Immature natural killer cell (primary cell): ENCODE data around the gene COL11A2. TPM values are rescaled to one million over a fixed set of nuclear protein-coding genes. Genes with fewer than 3 reads are reported as not detected.

Source experiments
- DNase-seq, 3 donors: peaks; one replicate each; pipeline ENCODE4 v3.0.0; 2022; ENCODE audit warnings: mixed read lengths in 1 of 3
- H3K27ac Mint-ChIP-seq, 6 donors: one replicate each; pipeline ENCODE4 v1.8.0; 2020; ENCODE audit warnings: mixed read lengths in 6 of 6, mild to moderate bottlenecking in 5 of 6, inconsistent platforms in 4 of 6, moderate library complexity in 3 of 6
- H3K27me3 Mint-ChIP-seq, 3 donors: one replicate each; pipeline ENCODE4 v1.8.0; 2020 to 2021; ENCODE audit warnings: low read depth in 3 of 3, mild to moderate bottlenecking in 3 of 3, mixed read lengths in 3 of 3, moderate library complexity in 3 of 3, inconsistent platforms in 1 of 3
- H3K36me3 Mint-ChIP-seq, 3 donors: one replicate each; pipeline ENCODE4 v1.8.0; 2020; ENCODE audit warnings: mixed read lengths in 3 of 3, inconsistent platforms in 2 of 3, mild to moderate bottlenecking in 2 of 3
- H3K4me1 Mint-ChIP-seq, 2 donors: one replicate each; pipeline ENCODE4 v1.8.0; 2020; ENCODE audit warnings: inconsistent platforms in 2 of 2, mild to moderate bottlenecking in 2 of 2, mixed read lengths in 2 of 2, moderate library complexity in 1 of 2
- H3K4me3 Mint-ChIP-seq, 5 donors: one replicate each; pipeline ENCODE4 v1.8.0; 2020; ENCODE audit warnings: mild to moderate bottlenecking in 5 of 5, mixed read lengths in 5 of 5, inconsistent platforms in 3 of 5, moderate library complexity in 3 of 5
- H3K9me3 Mint-ChIP-seq, 6 donors: one replicate each; pipeline ENCODE4 v1.8.0; 2020; ENCODE audit warnings: mild to moderate bottlenecking in 6 of 6, mixed read lengths in 6 of 6, inconsistent platforms in 4 of 6, moderate library complexity in 3 of 6
- polyA plus RNA-seq, 3 donors: library from polyadenylated mRNA; unstranded; fragments of 300-500 nt; fragmentation: Illumina TruSeq; gene quantifications; one replicate each; pipeline ENCODE4 v1.2.3, GENCODE V29; 2021

Gene COL11A2
- polyA plus RNA-seq, 3 donors from 2014 or later: 0.33 to 0.67 TPM; not detected in 1

DNA sequence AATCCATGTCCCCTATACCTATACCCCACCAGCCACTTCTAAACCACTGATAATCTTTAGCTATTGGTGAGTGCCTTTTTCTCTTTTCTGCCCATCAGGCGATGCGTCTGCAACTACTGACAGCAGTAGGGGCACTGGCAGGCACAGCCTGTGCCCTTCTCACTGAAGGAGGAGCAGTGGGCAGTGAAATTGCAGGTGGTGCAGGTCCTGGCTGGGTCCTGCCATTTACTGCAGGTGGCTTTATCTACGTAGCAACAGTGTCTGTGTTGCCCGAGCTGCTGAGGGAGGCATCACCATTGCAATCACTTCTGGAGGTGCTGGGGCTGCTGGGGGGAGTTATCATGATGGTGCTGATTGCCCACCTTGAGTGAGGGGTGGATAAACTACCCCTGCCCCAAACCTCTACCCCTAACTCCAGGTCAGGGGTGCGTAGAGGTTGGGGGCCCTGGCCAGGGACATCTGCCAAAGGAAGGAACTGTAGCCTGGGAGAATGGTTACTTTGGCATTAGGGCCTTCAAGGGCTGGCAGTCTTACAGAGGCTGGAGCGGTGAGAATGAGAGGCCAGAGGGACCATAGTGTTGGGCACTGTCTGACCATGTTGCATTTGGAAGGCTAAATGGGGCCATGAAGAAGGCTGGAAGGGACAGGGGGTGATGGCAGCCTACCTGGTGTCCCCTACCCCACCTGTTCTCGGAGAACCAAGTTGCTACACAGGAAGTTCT, 11.3 kb upstream of the COL11A2 start:
- Mint-ChIP-seq H3K27ac (peak overlapping the region in 5 of 6 donors; percentile 65 to 80 (median 75)), H3K4me1 (peaks cover 57 to 61% of the 10 kb centered on the region in 2 donors), H3K4me3 (peak overlapping the region; percentile 86 to 100 (median 99)), H3K27me3 (peaks cover 15 to 24% (median 19%) of the 10 kb centered on the region in 3 donors), H3K36me3 (peaks cover 7 to 22% (median 8%) of the 10 kb centered on the region in 3 donors), H3K9me3 (no peaks in the 10 kb centered on the region)
- DNase-seq: no peak

DNA sequence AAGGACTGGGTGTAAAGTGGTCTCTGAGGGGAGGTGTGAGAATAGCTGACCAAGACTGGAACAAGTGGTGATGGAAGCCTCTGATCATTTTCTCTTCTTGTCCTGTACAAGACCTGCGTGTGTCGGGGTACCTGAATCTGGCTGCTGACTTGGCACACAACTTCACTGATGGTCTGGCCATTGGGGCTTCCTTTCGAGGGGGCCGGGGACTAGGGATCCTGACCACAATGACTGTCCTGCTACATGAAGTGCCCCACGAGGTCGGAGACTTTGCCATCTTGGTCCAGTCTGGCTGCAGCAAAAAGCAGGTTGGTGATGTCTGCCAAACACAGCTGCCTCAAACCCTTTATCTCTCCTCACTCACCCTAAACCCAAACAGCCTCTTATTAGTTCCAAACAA, 10.5 kb upstream of the COL11A2 start:
- Mint-ChIP-seq H3K36me3 (peaks cover 7 to 22% (median 8%) of the 10 kb centered on the region in 3 donors), H3K4me1 (peaks cover 65 to 68% of the 10 kb centered on the region in 2 donors), H3K4me3 (peak overlapping the region; percentile 44 to 100 (median 99)), H3K27ac (peak overlapping the region in 4 of 6 donors; percentile 36 to 66 (median 42)), H3K27me3 (peaks cover 13 to 23% (median 17%) of the 10 kb centered on the region in 3 donors), H3K9me3 (no peaks in the 10 kb centered on the region)
- DNase-seq: no peak

DNA sequence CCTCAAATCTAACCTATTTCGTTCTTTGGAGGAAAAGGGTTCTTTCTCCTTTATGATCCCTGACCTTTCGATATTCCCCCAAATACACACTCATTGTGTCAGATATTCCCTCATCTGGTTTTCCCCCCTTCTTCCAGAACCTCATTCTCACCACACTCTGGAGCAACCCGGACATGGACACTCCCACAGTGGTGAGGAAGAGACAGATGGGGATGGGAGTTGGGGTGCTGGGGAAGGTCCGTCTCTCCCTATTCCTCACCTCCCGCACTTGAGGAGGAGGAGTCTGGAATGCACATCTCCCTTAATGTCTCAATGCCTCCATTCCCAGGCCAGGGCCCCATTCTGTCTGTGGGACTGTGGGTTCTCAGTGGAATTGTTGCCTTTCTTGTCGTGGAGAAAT, 9.7 kb upstream of the COL11A2 start:
- H3K27ac Mint-ChIP-seq: peak overlapping the region; percentile 11 to 99 (median 88)
- peak overlapping the region; percentile 99 to 100 (median 99) for H3K4me3 Mint-ChIP-seq
- H3K27me3 Mint-ChIP-seq: peaks cover 14 to 20% (median 16%) of the 10 kb centered on the region in 3 donors
- no peak for DNase-seq
- peaks cover 72 to 77% of the 10 kb centered on the region in 2 donors for H3K4me1 Mint-ChIP-seq
- peaks cover 7 to 25% (median 8%) of the 10 kb centered on the region in 3 donors for H3K36me3 Mint-ChIP-seq
- H3K9me3 Mint-ChIP-seq: no peaks in the 10 kb centered on the region

DNA sequence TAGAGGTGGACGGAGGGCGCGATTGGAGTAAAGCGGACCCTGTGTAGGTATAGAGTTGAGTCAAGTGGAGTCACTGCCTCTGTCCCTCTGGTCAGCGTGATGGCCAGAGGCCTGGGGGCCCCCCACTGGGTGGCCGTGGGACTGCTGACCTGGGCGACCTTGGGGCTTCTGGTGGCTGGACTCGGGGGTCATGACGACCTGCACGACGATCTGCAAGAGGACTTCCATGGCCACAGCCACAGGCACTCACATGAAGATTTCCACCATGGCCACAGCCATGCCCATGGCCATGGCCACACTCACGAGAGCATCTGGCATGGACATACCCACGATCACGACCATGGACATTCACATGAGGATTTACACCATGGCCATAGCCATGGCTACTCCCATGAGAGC, 8.9 kb upstream of the COL11A2 start:
- Mint-ChIP-seq H3K27ac (peak overlapping the region; percentile 97 to 100 (median 99)), H3K36me3 (peaks cover 11 to 30% (median 13%) of the 10 kb centered on the region in 3 donors), H3K9me3 (no peaks in the 10 kb centered on the region), H3K27me3 (peaks cover 12 to 19% (median 16%) of the 10 kb centered on the region in 3 donors), H3K4me3 (peak overlapping the region; percentile 99 to 100 (median 99)), H3K4me1 (peaks cover 72 to 81% of the 10 kb centered on the region in 2 donors)
- DNase-seq: no peak

DNA sequence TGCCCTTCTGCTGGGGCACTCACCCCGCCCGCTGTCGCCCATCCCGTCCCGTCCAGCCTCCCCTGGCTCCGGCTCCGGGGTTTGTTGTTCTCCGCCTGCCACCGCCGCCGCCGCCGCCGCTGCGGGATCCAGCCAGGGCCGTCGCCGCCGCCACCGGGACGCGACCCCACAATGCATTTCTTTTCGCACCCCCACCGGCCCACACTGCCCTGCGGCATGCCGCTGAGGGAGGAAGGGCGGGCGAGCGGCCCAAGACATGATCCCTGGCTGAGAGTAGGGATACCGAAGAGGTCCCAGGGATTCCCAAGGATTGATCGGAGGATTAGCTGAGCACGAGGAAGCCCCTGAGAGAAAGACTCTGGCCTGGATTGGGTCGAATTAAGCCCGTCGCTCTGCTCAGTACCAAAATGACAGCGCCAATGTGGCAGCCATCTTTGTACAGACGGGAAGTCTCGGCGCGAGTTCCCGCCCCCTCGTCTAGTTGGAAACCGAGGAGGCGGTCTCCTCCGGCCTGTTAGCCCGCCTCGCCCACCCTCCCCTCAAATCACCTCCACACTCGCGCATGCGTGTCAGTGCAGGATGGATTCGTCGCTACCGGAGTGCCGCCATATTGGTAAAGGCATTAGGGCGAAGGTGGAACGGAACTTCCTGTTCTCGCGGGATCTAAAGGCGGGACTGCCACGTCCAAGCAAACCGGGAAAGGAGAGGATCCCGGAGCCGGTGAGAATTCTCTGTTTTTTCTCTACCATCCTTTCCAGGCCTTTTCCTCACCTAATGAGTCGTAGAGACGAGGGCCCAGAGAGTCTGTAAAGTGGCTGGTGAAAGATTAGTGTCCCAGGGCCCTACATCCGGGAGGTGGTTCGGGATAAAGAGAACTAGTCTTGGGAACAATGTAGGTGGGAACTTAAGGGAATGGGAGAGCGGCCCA, 8.2 kb upstream of the COL11A2 start, which contains the start of the genes RXRB and SLC39A7:
TSS of gene RXRB (minus strand) at position 447 of the 928 bp plus-strand sequence. CDS start at position 258, 189 bp downstream.
TSS of gene SLC39A7 (plus strand) at position 649 of the 928 bp plus-strand sequence. CDS start 379 bp downstream, outside the sequence.
- peak within 1 kb of the TSS; percentile 99 to 100 (median 99) for H3K4me3 Mint-ChIP-seq
- peaks cover 14 to 17% (median 15%) of the 10 kb centered on the region in 3 donors for H3K27me3 Mint-ChIP-seq
- H3K27ac Mint-ChIP-seq: peak within 1 kb of the TSS; percentile 97 to 100 (median 99)
- no peaks in the 10 kb centered on the region for H3K9me3 Mint-ChIP-seq
- peak; percentile 98 to 99 (median 98) for DNase-seq
- peaks cover 18 to 37% (median 19%) of the 10 kb centered on the region in 3 donors for H3K36me3 Mint-ChIP-seq
- peaks cover 71 to 85% of the 10 kb centered on the region in 2 donors for H3K4me1 Mint-ChIP-seq

DNA sequence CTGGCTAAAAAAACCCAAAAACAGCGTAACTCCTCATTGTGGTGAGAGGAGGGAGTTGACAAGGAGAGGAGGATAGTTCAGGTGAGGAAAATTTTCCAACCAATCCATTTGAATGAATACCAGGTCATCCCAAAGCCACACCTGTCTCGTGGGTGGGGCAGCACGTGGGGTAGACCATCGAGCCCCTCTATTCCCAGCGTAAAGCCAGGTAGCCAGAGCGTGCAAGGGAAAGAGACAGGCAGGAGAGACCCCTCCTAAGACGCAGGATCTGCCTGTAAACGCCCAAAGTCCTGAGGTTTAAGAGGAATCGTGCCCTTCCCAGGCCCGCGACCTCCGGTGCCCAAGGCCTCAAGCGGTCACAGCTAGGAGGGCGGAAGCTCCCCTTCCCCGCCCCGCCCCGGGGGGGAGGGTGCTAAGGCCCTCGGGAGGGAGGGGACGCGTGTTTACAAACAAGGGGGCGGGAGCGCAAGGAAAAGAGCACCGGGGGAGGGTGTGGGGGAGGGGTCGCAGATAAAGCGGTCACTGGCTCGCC, 7.5 kb upstream of the COL11A2 start:
- Mint-ChIP-seq H3K36me3 (peaks cover 24 to 44% (median 25%) of the 10 kb centered on the region in 3 donors), H3K27me3 (peaks cover 14 to 15% (median 15%) of the 10 kb centered on the region in 3 donors), H3K27ac (peak overlapping the region; percentile 86 to 100 (median 94)), H3K9me3 (no peaks in the 10 kb centered on the region), H3K4me3 (peak overlapping the region; percentile 86 to 100 (median 99)), H3K4me1 (peaks cover 66 to 81% of the 10 kb centered on the region in 2 donors)
- DNase-seq: no peak

DNA sequence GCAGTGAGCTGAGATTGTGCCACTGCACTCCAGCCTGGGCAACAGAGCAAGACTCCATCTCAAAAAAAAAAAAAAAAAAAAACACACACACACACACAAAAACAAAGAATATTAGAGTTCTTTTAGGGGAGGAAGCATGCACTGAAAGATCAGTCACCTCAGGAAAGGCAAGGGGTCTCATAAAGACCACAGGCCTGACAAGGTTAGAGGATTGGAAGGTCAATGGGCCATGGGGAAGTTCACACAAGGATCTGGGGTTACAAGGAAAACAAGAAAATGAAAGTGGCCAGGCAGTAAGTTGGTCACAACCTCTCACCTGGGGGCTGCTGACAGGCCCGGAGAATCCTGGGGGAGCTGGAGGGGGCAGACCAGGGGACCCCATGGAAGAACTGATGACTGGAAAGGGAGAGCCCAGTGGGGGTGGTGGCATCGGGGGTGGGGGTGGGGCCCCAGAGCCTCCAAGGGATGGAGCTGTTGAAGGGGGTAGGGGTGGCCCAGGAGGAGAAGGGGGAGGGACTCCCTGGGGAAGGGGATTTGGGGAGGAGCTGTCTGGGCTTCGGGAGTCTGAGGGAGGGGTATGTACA, 6.7 kb upstream of the COL11A2 start:
- Mint-ChIP-seq H3K27ac (peak overlapping the region; percentile 87 to 97 (median 92)), H3K4me1 (peaks cover 62 to 75% of the 10 kb centered on the region in 2 donors), H3K36me3 (peaks cover 28 to 48% (median 28%) of the 10 kb centered on the region in 3 donors)

DNA sequence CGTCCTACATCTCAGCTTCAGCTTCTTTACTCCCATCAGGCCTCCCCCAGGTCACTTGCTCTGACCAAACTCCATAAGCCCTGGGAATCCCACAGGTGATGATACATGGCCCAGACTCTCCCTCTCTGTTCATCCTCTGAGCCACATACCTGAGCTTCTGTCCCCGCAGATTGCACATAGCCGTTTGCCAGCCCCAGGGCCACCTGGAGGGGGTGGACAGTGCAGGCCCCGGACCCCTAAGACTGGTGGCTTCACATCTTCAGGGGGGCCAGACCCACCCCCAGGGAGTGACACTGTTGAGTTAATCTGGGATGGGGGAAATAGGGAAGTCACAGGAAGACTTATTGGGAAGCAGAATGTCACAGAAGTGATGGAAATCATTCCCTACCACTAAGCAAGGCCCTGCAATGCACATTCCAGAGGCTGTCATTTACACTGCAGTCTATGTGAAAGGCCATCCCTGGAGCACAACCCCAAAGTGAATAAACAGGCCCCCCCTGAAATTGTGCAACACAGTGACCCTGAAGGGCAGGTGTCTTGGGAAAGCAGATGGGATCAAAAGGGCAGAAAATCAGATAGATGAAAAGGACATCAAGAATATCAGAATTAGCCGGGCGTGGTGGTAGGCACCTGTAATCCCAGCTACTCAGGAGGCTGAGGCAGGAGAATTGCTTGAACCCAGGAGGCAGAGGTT, 6.0 kb upstream of the COL11A2 start:
- Mint-ChIP-seq H3K27me3 (peaks cover 10 to 16% (median 11%) of the 10 kb centered on the region in 3 donors), H3K4me3 (peak overlapping the region; percentile 63 to 100 (median 90)), H3K9me3 (no peaks in the 10 kb centered on the region), H3K4me1 (peaks cover 59 to 69% of the 10 kb centered on the region in 2 donors), H3K27ac (peak overlapping the region; percentile 59 to 97 (median 82)), H3K36me3 (peaks cover 27 to 46% (median 28%) of the 10 kb centered on the region in 3 donors)
- DNase-seq: no peak

More for the DNA sequence above, 6.7 kb upstream of the COL11A2 start:
- Mint-ChIP-seq H3K4me3 (peak overlapping the region; percentile 61 to 100 (median 90)), H3K27me3 (peaks cover 11 to 15% (median 12%) of the 10 kb centered on the region in 3 donors), H3K9me3 (no peaks in the 10 kb centered on the region)
- no peak for DNase-seq

DNA sequence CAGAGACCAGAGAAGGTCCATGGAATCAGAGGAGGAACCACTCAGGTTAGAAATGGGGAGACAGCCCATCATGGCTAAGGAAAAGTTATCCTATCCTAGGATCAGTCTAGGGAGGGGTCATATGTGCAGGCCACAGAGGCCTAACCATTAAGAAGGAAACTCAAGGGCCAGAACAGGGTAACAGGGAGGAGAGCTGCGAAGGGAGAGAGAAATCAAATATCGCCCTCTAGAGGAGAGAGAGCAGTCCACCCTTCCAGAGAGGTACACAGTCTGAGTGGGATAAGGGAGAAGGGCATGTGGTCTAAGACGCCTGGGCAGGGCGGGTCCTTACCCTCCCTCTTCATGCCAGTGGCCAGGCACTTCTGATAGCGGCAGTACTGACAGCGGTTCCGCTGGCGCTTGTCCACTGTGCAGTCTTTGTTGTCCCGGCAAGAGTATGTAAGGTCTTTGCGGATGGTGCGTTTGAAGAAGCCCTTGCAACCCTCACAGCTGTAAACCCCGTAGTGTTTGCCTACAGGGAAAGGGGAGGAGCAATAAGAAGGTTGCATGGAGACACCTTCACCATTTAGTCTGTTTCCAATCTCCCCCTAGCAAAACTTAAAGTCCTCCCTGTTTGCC, 5.3 kb upstream of the COL11A2 start:
- Mint-ChIP-seq H3K36me3 (peaks cover 21 to 38% (median 28%) of the 10 kb centered on the region in 3 donors), H3K27me3 (peaks cover 10 to 16% (median 11%) of the 10 kb centered on the region in 3 donors), H3K4me3 (peak overlapping the region; percentile 48 to 70 (median 65)), H3K4me1 (peaks cover 56 to 67% of the 10 kb centered on the region in 2 donors), H3K9me3 (no peaks in the 10 kb centered on the region), H3K27ac (peak overlapping the region; percentile 52 to 97 (median 71))
- peak; percentile 52 to 57 (median 53) for DNase-seq

DNA sequence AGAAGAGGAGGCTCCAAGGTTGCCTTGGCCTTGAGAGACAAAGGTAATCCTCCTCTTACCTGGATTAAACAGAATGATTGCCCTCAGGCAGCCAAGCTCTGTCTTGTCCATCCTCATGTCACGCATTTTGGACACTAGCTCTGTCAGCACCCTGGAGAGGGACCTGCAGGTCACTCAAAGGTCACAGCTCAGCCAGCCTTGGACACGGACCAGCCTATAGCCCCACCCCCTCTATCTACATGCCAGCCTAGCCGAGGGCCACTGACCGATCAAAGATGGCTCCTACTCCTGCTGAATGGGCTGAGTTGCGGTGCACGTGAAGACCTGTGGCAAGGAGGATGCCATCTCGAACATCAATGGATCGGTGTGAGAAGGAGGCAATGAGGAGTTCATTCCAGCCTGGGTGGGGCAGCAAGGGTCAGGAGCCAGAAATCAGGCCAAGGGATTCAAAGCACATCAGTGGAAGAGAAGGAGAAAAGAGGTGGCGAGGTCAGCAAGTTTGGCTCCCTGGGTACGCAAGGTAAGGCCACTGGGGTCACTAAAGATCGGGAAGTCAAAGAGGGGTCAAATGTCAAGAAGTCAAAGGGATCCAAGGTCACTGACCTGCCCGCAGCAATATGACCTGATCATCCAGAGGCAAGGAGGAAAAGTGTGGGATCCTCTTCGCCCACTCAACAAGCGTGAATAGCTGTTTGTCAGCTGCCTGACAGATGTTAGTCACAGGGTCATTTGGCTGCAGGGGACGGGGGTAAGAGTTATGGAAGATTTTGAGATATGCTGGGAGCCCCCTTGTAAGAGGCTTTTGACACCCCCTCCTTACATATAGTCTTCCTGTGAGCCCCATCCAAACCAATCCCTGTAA, 3.3 kb upstream of the COL11A2 start:
- Mint-ChIP-seq H3K4me1 (peaks cover 40 to 50% of the 10 kb centered on the region in 2 donors), H3K27me3 (peaks cover 9 to 21% (median 10%) of the 10 kb centered on the region in 3 donors), H3K4me3 (no peak overlapping the region), H3K27ac (peak overlapping the region in 1 of 6 donors; percentile 3), H3K9me3 (no peaks in the 10 kb centered on the region), H3K36me3 (peaks cover 21 to 26% (median 22%) of the 10 kb centered on the region in 3 donors)
- no peak for DNase-seq

DNA sequence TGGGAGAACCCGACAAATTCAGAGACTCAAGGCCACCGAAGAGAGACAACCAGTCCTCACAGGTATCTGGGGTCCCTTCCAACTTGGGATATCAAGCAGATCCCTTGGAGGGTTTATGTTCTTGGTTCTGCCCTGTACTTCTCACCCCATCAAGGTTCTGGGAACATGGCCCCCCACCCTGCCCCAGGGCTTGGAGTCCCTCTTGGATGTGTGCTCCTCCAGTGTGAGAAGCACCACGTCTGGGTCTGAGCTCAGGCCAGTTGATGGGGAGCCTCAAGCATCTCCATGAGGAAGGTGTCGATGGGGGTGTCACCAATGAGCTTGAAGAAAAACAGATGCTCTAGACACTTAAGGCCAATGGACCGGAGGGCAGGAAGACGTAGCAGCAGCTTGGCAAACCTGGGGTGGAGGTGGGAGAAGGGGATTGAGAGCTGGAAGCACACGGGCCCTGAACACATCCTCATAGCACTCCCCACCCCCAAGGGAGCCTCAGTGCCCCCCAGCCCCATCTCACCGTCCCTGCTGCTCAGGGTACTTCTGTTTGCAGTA, 2.2 kb upstream of the COL11A2 start:
- peaks cover 36 to 45% of the 10 kb centered on the region in 2 donors for H3K4me1 Mint-ChIP-seq
- peaks cover 4 to 17% (median 8%) of the 10 kb centered on the region in 3 donors for H3K27me3 Mint-ChIP-seq
- DNase-seq: no peak
- H3K4me3 Mint-ChIP-seq: no peak overlapping the region
- peaks cover 20 to 26% (median 25%) of the 10 kb centered on the region in 3 donors for H3K36me3 Mint-ChIP-seq
- H3K27ac Mint-ChIP-seq: peak overlapping the region in 3 of 6 donors; percentile 51 to 76 (median 64)
- peaks cover 0 to 1% (median 0%) of the 10 kb centered on the region in 6 donors for H3K9me3 Mint-ChIP-seq
